Peyer's patch (tissue), 4 donors: ENCODE measurements around the gene HES1. TPM values are rescaled to one million over a fixed set of nuclear protein-coding genes. Genes with fewer than 3 reads are reported as not detected.

Experiments used
- DNase-seq, 3 donors: peaks; one replicate each; pipeline ENCODE4 v3.0.0-alpha.2; 2017 to 2019
- H3K27ac ChIP-seq, 4 donors: fragments of 200-600 bp; sonication (generic); one replicate each; pipeline ENCODE4 v1.5.1; 2016 to 2019
- H3K27me3 ChIP-seq, 2 donors: fragments of 200-600 bp; sonication (generic); one replicate each; pipeline ENCODE4 v1.5.1; 2019
- H3K36me3 ChIP-seq, 3 donors: fragments of 200-600 bp; sonication (generic); one replicate each; pipeline ENCODE4 v1.5.1; 2016 to 2019
- H3K4me1 ChIP-seq, 4 donors: fragments of 200-600 bp; sonication (generic); one replicate each; pipeline ENCODE4 v1.5.1; 2016 to 2019
- H3K4me3 ChIP-seq, 4 donors: fragments of 200-600 bp; sonication (generic); 1 replicate in 3 of 4; 2 replicates in 1 of 4; pipeline ENCODE4 v1.5.1; 2016 to 2019; ENCODE audit warnings: mild to moderate bottlenecking in 1 of 4
- H3K9me3 ChIP-seq, 4 donors: fragments of 200-600 bp; sonication (generic); one replicate each; pipeline ENCODE4 v1.5.1; 2016 to 2019; ENCODE audit warnings: mild to moderate bottlenecking in 1 of 4
- CTCF ChIP-seq, 6 experiments: fragments of 450-650 bp in 4 of 6; fragments of 200-600 bp in 2 of 6; sonication (generic) in 1 of 6; IDR thresholded peaks; one replicate each; pipeline ENCODE4 v1.5.1; 2017 to 2019; ENCODE audit warnings: antibody characterized with exemption in 6 of 6, mild to moderate bottlenecking in 3 of 6, moderate library complexity in 1 of 6
- POLR2A ChIP-seq, 2 donors: fragments of 450-650 bp; IDR thresholded peaks; one replicate each; pipeline ENCODE4 v1.5.1; 2017; ENCODE audit warnings: antibody characterized with exemption in 2 of 2, mild to moderate bottlenecking in 2 of 2, moderate library complexity in 2 of 2
- total RNA-seq, 4 donors: library from RNA; depleted of rRNA; stranded (reverse); fragments of >200 nt; gene quantifications; one replicate each; pipeline ENCODE4 v1.1.0, GENCODE V29; 2016

The HES1 gene
- total RNA-seq, 4 donors from 2014 or later = 32.2 to 65.6 (median 49.4) TPM

- DNase-seq = peak; percentile 57 to 72 (median 68)
- TF ChIP-seq POLR2A (IDR thresholded peaks at IDR 0.05) = peak in 1 of 2 donors; percentile 14
- peak in 1 of 6 experiments; percentile 1 for TF ChIP-seq CTCF (IDR thresholded peaks at IDR 0.05)
- H3K36me3 ChIP-seq = no peaks in the 10 kb centered on the region
- H3K27ac ChIP-seq = peak overlapping the region; percentile 16 to 70 (median 60)
- peak overlapping the region in 2 of 4 donors; percentile 21 to 24 for H3K4me3 ChIP-seq
- H3K27me3 ChIP-seq = no peaks in the 10 kb centered on the region
- peaks cover 0 to 35% (median 16%) of the 10 kb centered on the region in 4 donors for H3K4me1 ChIP-seq
- no peaks in the 10 kb centered on the region for H3K9me3 ChIP-seq
Measured at GRCh38 chr3:194130807-194131589, 5.0 kb upstream of the HES1 start.

GRCh38 chr3:194132465-194133286 lies 3.3 kb upstream of the HES1 start:
- peak in 1 of 3 donors; percentile 42 for DNase-seq
- TF ChIP-seq POLR2A (IDR thresholded peaks at IDR 0.05) = no peak
- TF ChIP-seq CTCF (IDR thresholded peaks at IDR 0.05) = no peak
- Histone ChIP-seq H3K4me3 (no peak overlapping the region), H3K9me3 (no peaks in the 10 kb centered on the region), H3K4me1 (peaks cover 0 to 35% (median 22%) of the 10 kb centered on the region in 4 donors), H3K36me3 (no peaks in the 10 kb centered on the region), H3K27me3 (no peaks in the 10 kb centered on the region), H3K27ac (peak overlapping the region in 1 of 4 donors; percentile 99)

- no peak for TF ChIP-seq CTCF (IDR thresholded peaks at IDR 0.05)
- TF ChIP-seq POLR2A (IDR thresholded peaks at IDR 0.05) = no peak
- Histone ChIP-seq H3K9me3 (no peaks in the 10 kb centered on the region), H3K4me1 (peaks cover 0 to 38% (median 24%) of the 10 kb centered on the region in 4 donors), H3K27ac (peak overlapping the region; percentile 51 to 99 (median 90)), H3K4me3 (peak overlapping the region; percentile 16 to 74 (median 62)), H3K27me3 (no peaks in the 10 kb centered on the region), H3K36me3 (no peaks in the 10 kb centered on the region)
- DNase-seq = peak; percentile 26 to 71 (median 57)
Measured at GRCh38 chr3:194133661-194134230, 2.2 kb upstream of the HES1 start.

GRCh38 chr3:194134231-194134756 lies 1.7 kb upstream of the HES1 start:
- Histone ChIP-seq H3K4me3 (peak overlapping the region; percentile 53 to 74 (median 62)), H3K27ac (peak overlapping the region; percentile 83 to 99 (median 96)), H3K9me3 (no peaks in the 10 kb centered on the region), H3K36me3 (no peaks in the 10 kb centered on the region), H3K4me1 (peaks cover 0 to 39% (median 25%) of the 10 kb centered on the region in 4 donors), H3K27me3 (no peaks in the 10 kb centered on the region)
- DNase-seq = peak in 2 of 3 donors; percentile 49 to 76
- TF ChIP-seq POLR2A (IDR thresholded peaks at IDR 0.05) (no peak), CTCF (IDR thresholded peaks at IDR 0.05) (no peak)
